DMS79 (cell line): ENCODE results near the gene UNC50.

Experiments used
- DNase-seq: peaks from one replicate; lab custom pipeline; 2025; lab: John Stamatoyannopoulos, UW

UNC50 gene

DNA sequence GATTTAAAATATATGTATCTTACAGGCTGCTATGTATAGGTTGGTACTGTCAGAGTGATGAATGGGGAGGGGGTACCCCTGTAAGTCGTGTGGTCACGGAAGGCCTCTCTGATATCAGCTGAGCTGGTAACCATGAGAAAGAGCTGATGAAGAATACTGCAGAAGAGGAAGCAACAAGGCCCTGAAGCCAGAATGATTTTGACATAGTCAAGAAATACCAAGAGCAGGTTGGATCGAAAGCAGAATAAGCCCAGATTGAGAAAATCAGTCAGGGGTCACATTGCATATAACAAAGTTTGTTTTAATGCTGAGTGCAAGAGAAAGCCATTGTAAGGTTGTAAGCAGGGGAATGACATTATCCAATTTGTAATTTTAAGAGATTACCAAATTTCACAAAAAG, 57.3 kb downstream of the UNC50 start:
- DNase-seq: no peak
